Measurements from ENCODE around the gene ANKRD36C. TPM values are rescaled to one million over a fixed set of nuclear protein-coding genes. Genes with fewer than 3 reads are reported as not detected.
A peak's percentile ranks its signal among the peaks of the same experiment; 100 is the strongest.
"Not testable (repeated sequence)": the region's sequence is repeated elsewhere in the genome, so short reads cannot be mapped to it uniquely, and the experiment has no call there.

Gene ANKRD36C
- total RNA-seq, 1 donor from 2014 or later, result 5.6 TPM

DNA sequence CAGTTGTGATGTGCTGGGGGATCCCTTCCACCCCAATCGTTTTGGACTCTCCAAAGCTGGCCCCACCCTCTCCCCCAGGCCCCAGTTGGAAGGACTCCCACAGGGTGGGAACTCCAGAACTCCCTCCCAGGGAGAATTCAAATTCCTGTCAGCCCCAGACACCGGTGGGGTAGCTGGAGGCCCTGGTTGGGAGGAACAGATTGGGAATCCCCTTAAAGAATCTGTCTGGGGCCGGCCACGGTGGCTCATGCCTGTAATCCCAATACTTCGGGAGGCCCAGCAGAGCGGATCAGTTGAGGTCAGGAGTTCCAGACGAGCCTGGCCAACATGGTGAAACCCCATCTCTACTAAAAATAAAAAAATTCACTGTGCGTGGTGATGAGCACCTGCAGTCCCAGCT, 155.5 kb downstream of the ANKRD36C start:
- intact Hi-C loops (cut with DNase I), result no loop called here
- ATAC-seq (no peak), DNase-seq (ENCODE audit: missing footprints) (no peak)

DNA sequence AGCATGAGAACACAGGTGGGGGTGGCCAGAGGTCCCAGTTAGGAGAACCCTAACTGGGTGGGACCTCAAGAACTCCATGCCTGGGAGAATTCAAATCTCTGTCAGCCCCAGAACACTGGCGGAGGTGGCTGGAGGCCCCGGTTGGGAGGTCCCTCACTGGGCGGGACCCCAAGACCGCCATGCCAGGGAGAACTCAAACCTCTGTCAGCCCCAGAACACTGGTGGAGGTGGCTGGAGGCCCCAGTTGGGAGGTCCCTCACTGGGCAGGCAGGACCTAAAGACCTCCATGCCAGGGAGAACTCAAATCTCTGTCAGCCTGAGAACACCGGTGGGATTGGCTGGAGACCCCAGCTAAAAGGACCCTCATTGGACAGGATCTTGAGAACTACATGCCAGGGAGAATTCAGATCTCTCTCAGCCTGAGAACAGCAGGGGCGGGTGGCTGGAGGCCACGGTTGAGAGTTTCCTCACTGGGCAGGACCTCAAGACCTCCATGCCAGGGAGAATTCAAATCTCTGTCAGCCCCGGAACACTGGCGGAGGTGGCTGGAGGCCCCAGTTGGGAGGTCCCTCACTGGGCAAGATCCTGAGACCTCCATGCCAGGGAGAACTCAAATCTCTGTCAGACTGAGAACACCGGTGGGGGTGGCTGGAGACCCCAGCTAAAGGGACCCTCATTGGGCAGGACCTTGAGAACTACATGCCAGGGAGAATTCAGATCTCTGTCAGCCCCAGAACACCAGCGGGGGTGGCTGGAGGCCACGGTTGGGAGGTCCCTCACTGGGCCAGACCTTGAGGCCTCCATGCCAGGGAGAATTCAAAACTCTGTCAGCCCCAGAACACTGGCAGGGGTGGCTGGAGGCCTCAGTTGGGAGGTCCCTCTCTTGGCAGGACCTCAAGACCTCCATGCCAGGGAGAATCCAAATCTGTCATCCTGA, 157.3 kb downstream of the ANKRD36C start:
- ATAC-seq; intact Hi-C loops (cut with DNase I); DNase-seq (ENCODE audit: missing footprints): not testable (repeated sequence)

GRCh38 chr2:95824218-95824617, 167.4 kb downstream of the ANKRD36C start:
- ATAC-seq; DNase-seq (ENCODE audit: missing footprints); intact Hi-C loops (cut with DNase I): not testable (repeated sequence)

GRCh38 chr2:95817521-95817920, 174.1 kb downstream of the ANKRD36C start:
- ATAC-seq; intact Hi-C loops (cut with DNase I); DNase-seq (ENCODE audit: missing footprints): not testable (repeated sequence)

GRCh38 chr2:95813311-95813710, 178.3 kb downstream of the ANKRD36C start:
- intact Hi-C loops (cut with DNase I); DNase-seq (ENCODE audit: missing footprints); ATAC-seq: not testable (repeated sequence)

GRCh38 chr2:95799892-95800291, 191.7 kb downstream of the ANKRD36C start:
- DNase-seq (ENCODE audit: missing footprints) (no peak), ATAC-seq (no peak)
- intact Hi-C loops (cut with DNase I), result no loop called here

- intact Hi-C loops (cut with DNase I); ATAC-seq: not testable (repeated sequence)
- DNase-seq (ENCODE audit: missing footprints), result peak; percentile 47
Observed at GRCh38 chr2:95799147-95799889, 192.3 kb downstream of the ANKRD36C start.

DNA sequence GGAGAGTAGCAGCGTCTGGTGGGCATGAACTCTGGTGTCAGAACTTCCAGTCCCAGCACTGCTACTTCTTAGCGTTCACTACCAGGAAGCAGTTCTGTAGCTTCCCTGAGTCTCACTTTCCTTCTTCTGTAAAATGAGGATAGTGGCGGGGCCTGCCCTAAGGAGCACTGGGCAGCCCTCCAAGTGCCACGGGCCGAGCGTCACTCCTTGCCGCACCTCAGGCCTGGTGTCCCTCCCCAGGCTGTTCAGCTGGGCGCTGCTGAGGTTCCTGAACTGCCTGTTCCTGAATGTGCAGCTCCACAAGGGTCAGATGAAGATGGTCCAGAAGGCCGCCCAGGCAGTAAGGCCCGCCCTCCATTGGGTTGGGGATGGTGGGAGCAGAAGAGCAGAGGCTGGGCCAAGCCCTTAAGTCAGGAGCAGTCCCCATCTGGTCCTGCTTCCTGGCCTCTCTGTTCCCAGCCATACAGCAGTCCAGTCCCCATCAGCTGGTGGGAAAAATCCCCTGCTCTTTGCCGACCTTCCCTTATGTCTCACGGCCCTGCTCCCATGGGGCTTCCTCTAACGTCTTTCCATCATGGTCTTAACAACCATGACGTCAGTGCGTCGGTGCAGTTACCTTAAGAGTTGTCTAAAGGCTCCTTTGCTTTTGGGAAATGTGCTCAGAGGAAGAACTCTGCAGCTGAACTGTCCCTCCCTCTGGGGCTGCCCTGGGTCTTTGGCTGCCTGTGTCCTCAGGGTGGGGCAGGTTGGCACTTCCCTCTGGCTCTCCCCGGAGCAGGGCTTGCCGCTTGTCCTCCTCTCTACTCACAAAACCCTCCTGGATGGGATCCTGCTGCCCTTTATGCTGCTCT, 195.2 kb downstream of the ANKRD36C start:
- peak; percentile 43 for ATAC-seq
- intact Hi-C loops (cut with DNase I); DNase-seq (ENCODE audit: missing footprints): not testable (repeated sequence)

GRCh38 chr2:95793970-95794369, 197.7 kb downstream of the ANKRD36C start:
- intact Hi-C loops (cut with DNase I); DNase-seq (ENCODE audit: missing footprints); ATAC-seq: not testable (repeated sequence)

- ATAC-seq; DNase-seq (ENCODE audit: missing footprints); intact Hi-C loops (cut with DNase I): not testable (repeated sequence)
Observed at GRCh38 chr2:95790180-95790579, 201.4 kb downstream of the ANKRD36C start.

DNA sequence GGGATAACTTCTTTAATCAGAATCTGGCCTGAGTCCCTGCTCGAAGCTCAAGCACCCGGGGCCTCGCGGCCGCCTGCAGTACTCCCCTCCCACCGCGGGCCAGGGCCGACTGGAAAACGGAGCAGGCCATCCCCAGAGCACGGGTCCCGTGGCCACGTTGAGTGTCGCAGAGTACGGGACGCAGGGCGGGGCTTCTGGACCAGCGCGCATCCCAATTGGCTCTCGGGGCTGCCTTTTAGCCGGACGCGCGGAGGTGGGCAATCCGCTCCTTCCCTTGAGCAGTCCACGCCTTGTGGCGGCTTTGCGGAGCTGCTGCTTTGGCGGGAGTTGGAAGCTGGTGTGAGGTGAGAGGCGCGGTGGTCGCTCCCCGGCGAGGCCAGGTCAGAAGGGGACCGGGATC, 202.2 kb downstream of the ANKRD36C start:
- peak; percentile 63 for ATAC-seq
- intact Hi-C loops (cut with DNase I); DNase-seq (ENCODE audit: missing footprints): not testable (repeated sequence)

DNA sequence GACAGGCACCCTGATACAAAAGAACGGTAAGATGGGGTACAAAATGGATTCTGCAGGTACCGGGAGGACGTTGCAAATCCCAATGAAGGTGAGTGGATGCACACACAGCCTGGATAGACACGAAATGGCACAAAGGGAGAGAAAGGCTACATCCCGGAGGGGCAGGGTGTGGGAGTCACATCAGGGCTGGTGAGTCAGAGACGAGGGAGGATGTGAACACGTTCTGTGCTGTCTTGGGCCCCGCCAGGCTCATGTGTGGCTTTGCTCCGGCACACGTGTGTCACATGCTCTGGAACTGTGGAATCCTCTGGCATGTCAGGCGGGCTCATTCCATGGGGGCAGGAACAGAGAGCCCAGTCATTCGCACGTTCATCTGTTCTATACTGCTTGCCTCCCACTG, 203.0 kb downstream of the ANKRD36C start:
- intact Hi-C loops (cut with DNase I); ATAC-seq; DNase-seq (ENCODE audit: missing footprints): not testable (repeated sequence)

Other genes with a start within 250 kb of the ANKRD36C start
- 6.1 TPM for gene GPAT2, start 43.1 kb upstream of the ANKRD36C start, total RNA-seq
- 6.9 TPM for gene ADRA2B, start 124.7 kb upstream of the ANKRD36C start, total RNA-seq
- gene ASTL, start 146.7 kb upstream of the ANKRD36C start, total RNA-seq, result not detected
- gene DUSP2, start 153.6 kb upstream of the ANKRD36C start, total RNA-seq, result 1.3 TPM
- 194 TPM for gene STARD7, start 217.0 kb upstream of the ANKRD36C start, total RNA-seq

Data from Right ventricle myocardium inferior (tissue), 1 donor.